Measurements from ENCODE around the gene PASK. TPM values are rescaled to one million over a fixed set of nuclear protein-coding genes. Genes with fewer than 3 reads are reported as not detected.
A peak's percentile ranks its signal among the peaks of the same experiment; 100 is the strongest.

The PASK gene
- total and polyA plus RNA-seq, 2 donors, result 26.9 to 42.2 TPM

DNA sequence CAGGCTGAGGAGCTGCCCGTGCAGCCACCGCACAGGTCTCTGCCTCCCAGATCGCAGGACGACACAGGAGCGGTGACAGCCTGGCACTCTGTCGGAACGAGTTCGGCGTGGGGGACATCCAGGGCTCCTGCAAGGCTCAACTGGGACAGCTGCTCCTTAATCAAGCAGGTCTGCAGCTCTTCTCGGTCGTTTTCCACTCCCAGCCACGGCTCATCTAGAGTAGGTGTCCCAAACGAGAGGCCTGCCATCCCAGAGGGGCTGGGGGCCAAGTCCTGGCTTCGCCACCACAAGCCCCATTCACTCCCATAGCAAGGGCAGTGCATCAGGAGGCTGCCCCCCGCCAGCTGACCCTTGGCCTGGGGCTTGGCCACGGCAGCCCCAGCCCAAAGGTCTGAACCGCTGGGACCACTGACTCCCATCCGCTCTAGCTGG, 22.5 kb downstream of the PASK start:
- peaks cover 30 to 37% of the 10 kb centered on the region in 2 donors for H3K36me3 ChIP-seq (ENCODE audit: control insufficient read depth in 2 of 2, insufficient read depth in 2 of 2, low read length in 1 of 2)
- peaks cover 0 to 17% of the 10 kb centered on the region in 2 donors for H3K4me1 ChIP-seq (ENCODE audit: control insufficient read depth in 2 of 2, insufficient read depth in 2 of 2, low read length in 2 of 2)
- H3K9me3 ChIP-seq (ENCODE audit: control insufficient read depth in 2 of 2, insufficient read depth in 1 of 2, low read length in 1 of 2), result no peaks in the 10 kb centered on the region
- no peaks in the 10 kb centered on the region for H3K27me3 ChIP-seq (ENCODE audit: control insufficient read depth in 2 of 2, insufficient read depth in 1 of 2, low read length in 1 of 2)
- WGBS, result 98% methylated on average over 18 of the region's 18 CpGs
- no peak for DNase-seq (ENCODE audit: low read depth in 6 of 9, low spot score in 9 of 9)
- H3K4me3 ChIP-seq (ENCODE audit: low read length in 2 of 2), result no peak overlapping the region
- peak overlapping the region in 1 of 2 donors; percentile 56 for H3K27ac ChIP-seq (ENCODE audit: low read depth in 1 of 2, low read length in 1 of 2)

DNA sequence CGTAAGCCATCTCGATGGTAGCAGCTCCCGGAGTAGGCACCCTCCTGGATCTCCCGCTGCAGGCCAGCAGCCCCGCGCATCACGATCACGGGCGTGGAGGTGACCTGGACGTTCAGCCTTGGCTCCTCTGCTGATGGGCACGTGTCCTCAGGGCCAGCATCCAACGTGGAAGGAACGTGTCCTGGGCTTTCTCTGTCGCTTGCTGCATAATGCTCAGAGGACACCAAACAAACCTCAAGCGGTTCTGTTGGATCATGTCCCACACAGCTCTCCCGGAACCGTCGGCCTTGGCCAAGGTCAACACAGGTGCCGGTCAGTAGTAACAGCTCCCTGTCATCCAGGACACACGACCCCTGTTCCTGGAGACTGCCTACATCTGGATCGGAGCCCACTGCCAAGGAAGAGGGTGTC, 23.1 kb downstream of the PASK start:
- Histone ChIP-seq H3K4me3 (ENCODE audit: low read length in 2 of 2) (no peak overlapping the region), H3K36me3 (ENCODE audit: control insufficient read depth in 2 of 2, insufficient read depth in 2 of 2, low read length in 1 of 2) (peaks cover 30 to 37% of the 10 kb centered on the region in 2 donors), H3K4me1 (ENCODE audit: control insufficient read depth in 2 of 2, insufficient read depth in 2 of 2, low read length in 2 of 2) (peaks cover 0 to 17% of the 10 kb centered on the region in 2 donors), H3K27me3 (ENCODE audit: control insufficient read depth in 2 of 2, insufficient read depth in 1 of 2, low read length in 1 of 2) (no peaks in the 10 kb centered on the region), H3K9me3 (ENCODE audit: control insufficient read depth in 2 of 2, insufficient read depth in 1 of 2, low read length in 1 of 2) (no peaks in the 10 kb centered on the region), H3K27ac (ENCODE audit: low read depth in 1 of 2, low read length in 1 of 2) (no peak overlapping the region)
- no peak for DNase-seq (ENCODE audit: low read depth in 6 of 9, low spot score in 9 of 9)
- WGBS, result 95% methylated on average over 21 of the region's 21 CpGs

DNA sequence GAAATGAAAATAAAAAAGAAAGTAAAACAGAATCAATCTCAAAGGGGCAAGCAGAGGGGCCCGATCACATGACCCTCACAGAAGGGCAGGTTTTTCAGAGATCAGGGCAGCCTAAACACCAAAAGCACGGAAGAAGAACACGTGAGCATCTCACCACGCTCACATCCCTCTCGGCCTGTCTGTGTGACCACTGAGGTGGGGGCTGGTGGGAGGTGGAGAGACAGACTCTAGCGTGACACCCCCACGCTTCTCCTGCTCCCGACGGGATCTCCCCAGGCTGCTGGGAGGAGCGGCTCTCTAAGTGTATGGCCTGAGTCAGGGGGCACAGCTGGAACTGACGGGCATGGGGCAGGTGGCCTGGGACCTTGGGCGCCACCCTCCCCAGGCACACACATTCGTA, 23.6 kb downstream of the PASK start:
- WGBS, result 94% methylated on average over 13 of the region's 13 CpGs

DNA sequence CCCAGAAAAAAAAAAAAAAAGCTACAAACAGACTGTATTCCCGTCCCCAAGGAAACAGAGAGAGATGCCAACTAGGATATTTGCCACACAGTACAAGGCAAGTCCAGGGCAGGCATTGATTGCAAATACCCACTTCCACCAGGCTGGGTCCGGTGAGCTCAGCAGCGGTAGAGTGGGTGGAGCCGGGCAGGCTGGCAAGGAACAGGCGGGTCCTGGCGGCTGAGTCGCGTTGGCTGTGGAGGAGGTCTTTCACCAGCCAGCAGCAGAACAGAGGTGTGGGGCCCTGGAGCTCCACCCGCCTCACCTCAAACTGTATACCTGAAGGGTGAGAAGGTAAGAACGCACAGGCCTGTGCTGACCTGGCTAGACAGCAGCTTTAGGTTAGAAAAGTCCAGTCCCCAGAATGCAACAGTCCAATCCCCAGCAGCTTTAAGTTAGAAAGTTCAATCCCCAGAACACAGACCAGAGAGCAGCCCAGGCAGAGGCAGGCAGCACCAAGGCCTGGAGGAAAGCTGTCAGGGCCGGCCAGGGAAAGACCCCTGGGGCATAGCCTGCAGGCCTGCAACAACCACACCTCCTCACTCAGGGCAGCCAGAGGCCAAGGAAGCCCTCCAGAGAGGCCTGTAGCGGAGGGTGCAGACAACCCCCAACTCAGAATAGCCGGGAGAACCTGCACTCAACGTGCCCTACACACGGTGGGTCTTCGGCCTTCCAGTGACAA, 25.3 kb downstream of the PASK start:
- H3K27ac ChIP-seq (ENCODE audit: low read depth in 1 of 2, low read length in 1 of 2), result no peak overlapping the region
- DNase-seq (ENCODE audit: low read depth in 6 of 9, low spot score in 9 of 9), result no peak

More for the DNA sequence above, 23.6 kb downstream of the PASK start:
- Histone ChIP-seq H3K9me3 (ENCODE audit: control insufficient read depth in 2 of 2, insufficient read depth in 1 of 2, low read length in 1 of 2) (no peaks in the 10 kb centered on the region), H3K36me3 (ENCODE audit: control insufficient read depth in 2 of 2, insufficient read depth in 2 of 2, low read length in 1 of 2) (peaks cover 35 to 36% of the 10 kb centered on the region in 2 donors), H3K27ac (ENCODE audit: low read depth in 1 of 2, low read length in 1 of 2) (no peak overlapping the region), H3K4me3 (ENCODE audit: low read length in 2 of 2) (no peak overlapping the region), H3K4me1 (ENCODE audit: control insufficient read depth in 2 of 2, insufficient read depth in 2 of 2, low read length in 2 of 2) (peaks cover 0 to 17% of the 10 kb centered on the region in 2 donors), H3K27me3 (ENCODE audit: control insufficient read depth in 2 of 2, insufficient read depth in 1 of 2, low read length in 1 of 2) (no peaks in the 10 kb centered on the region)
- DNase-seq (ENCODE audit: low read depth in 6 of 9, low spot score in 9 of 9), result no peak

DNA sequence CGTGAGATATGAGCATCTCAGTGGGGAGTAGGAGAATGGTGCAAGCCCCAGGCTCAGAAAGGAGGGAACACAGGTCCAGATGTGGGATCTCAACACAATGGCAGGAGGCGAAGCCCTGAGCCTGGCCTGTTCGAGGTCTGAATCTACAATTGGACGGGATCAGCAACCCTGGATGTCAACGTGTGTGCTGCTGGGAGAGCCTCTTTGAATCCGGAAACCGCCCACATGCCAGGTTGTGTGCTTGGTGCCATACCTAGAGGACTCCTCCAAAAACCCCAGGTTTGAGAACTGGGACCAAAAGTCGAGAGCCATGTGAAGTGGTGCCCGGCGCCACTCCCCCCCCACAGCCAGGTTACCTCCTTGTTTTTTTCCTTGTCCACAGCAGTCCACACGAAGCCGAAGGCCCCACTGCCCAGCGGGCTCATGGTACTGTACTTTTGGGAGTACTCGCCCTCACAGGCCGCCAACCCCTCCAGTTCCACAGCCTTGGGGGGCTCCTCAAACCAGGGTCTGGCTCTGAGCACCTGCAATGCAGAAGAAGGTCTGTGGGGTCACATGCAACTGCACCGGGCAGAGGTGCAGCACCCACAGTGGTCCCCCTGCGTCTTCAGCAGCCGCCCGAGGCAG, 26.8 kb downstream of the PASK start:
- DNase-seq (ENCODE audit: low read depth in 6 of 9, low spot score in 9 of 9), result no peak
- Histone ChIP-seq H3K27me3 (ENCODE audit: control insufficient read depth in 2 of 2, insufficient read depth in 1 of 2, low read length in 1 of 2) (no peaks in the 10 kb centered on the region), H3K36me3 (ENCODE audit: control insufficient read depth in 2 of 2, insufficient read depth in 2 of 2, low read length in 1 of 2) (peaks cover 26 to 31% of the 10 kb centered on the region in 2 donors), H3K4me1 (ENCODE audit: control insufficient read depth in 2 of 2, insufficient read depth in 2 of 2, low read length in 2 of 2) (peaks cover 0 to 5% of the 10 kb centered on the region in 2 donors), H3K4me3 (ENCODE audit: low read length in 2 of 2) (no peak overlapping the region), H3K27ac (ENCODE audit: low read depth in 1 of 2, low read length in 1 of 2) (no peak overlapping the region), H3K9me3 (ENCODE audit: control insufficient read depth in 2 of 2, insufficient read depth in 1 of 2, low read length in 1 of 2) (no peaks in the 10 kb centered on the region)
- WGBS, result 90% methylated on average over 19 of the region's 19 CpGs

More for the DNA sequence above, 25.3 kb downstream of the PASK start:
- Histone ChIP-seq H3K36me3 (ENCODE audit: control insufficient read depth in 2 of 2, insufficient read depth in 2 of 2, low read length in 1 of 2) (peaks cover 26 to 34% of the 10 kb centered on the region in 2 donors), H3K4me3 (ENCODE audit: low read length in 2 of 2) (no peak overlapping the region), H3K4me1 (ENCODE audit: control insufficient read depth in 2 of 2, insufficient read depth in 2 of 2, low read length in 2 of 2) (peaks cover 0 to 13% of the 10 kb centered on the region in 2 donors), H3K9me3 (ENCODE audit: control insufficient read depth in 2 of 2, insufficient read depth in 1 of 2, low read length in 1 of 2) (no peaks in the 10 kb centered on the region), H3K27me3 (ENCODE audit: control insufficient read depth in 2 of 2, insufficient read depth in 1 of 2, low read length in 1 of 2) (no peaks in the 10 kb centered on the region)
- WGBS, result 93% methylated on average over 16 of the region's 16 CpGs

DNA sequence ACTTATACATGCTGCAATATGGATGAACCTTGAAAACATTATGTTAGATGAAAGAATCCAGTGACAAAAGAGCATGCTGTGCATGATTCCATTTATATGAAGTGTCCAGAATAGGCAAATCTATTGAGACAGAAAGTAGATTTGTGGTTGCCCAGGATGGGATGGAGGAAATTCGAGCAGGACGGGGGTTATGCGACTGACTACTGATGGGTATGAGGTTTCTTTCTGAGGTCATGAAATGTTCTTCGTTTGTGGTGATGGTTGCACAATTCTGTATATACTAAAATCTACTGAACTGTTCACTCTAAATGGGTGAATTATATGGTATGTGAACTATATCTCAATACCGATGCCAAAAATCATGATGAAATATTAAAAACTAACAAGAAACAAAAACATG, 28.3 kb downstream of the PASK start:
- H3K27ac ChIP-seq (ENCODE audit: low read depth in 1 of 2, low read length in 1 of 2), result no peak overlapping the region
- DNase-seq (ENCODE audit: low read depth in 6 of 9, low spot score in 9 of 9), result no peak
- H3K36me3 ChIP-seq (ENCODE audit: control insufficient read depth in 2 of 2, insufficient read depth in 2 of 2, low read length in 1 of 2), result peaks cover 26 to 31% of the 10 kb centered on the region in 2 donors
- no peak overlapping the region for H3K4me3 ChIP-seq (ENCODE audit: low read length in 2 of 2)
- H3K4me1 ChIP-seq (ENCODE audit: control insufficient read depth in 2 of 2, insufficient read depth in 2 of 2, low read length in 2 of 2), result no peaks in the 10 kb centered on the region
- H3K27me3 ChIP-seq (ENCODE audit: control insufficient read depth in 2 of 2, insufficient read depth in 1 of 2, low read length in 1 of 2), result no peaks in the 10 kb centered on the region
- WGBS, result 97% methylated on average over 5 of the region's 5 CpGs
- no peaks in the 10 kb centered on the region for H3K9me3 ChIP-seq (ENCODE audit: control insufficient read depth in 2 of 2, insufficient read depth in 1 of 2, low read length in 1 of 2)

DNA sequence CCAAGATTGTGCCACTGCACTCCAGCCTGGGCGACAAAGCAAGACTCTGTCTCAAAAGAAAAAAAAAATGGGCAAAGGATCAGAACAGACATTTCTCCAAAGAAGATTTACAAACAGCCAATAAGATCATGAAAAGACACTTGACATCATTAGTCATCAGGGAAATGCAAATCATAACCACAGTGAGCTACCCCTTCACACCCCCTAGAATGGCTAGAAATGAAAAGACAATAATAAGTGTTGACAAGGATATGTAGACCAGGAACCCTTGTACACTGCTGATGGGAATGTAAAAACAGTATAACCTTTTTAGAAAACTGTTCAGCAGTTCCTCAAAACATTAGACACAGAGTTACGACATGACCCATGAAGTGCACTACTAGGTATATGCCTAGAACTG, 28.8 kb downstream of the PASK start:
- Histone ChIP-seq H3K9me3 (ENCODE audit: control insufficient read depth in 2 of 2, insufficient read depth in 1 of 2, low read length in 1 of 2) (no peaks in the 10 kb centered on the region), H3K27me3 (ENCODE audit: control insufficient read depth in 2 of 2, insufficient read depth in 1 of 2, low read length in 1 of 2) (no peaks in the 10 kb centered on the region), H3K4me1 (ENCODE audit: control insufficient read depth in 2 of 2, insufficient read depth in 2 of 2, low read length in 2 of 2) (no peaks in the 10 kb centered on the region), H3K36me3 (ENCODE audit: control insufficient read depth in 2 of 2, insufficient read depth in 2 of 2, low read length in 1 of 2) (peaks cover 27 to 29% of the 10 kb centered on the region in 2 donors), H3K4me3 (ENCODE audit: low read length in 2 of 2) (no peak overlapping the region), H3K27ac (ENCODE audit: low read depth in 1 of 2, low read length in 1 of 2) (no peak overlapping the region)
- 96% methylated on average over 2 of the region's 2 CpGs for WGBS
- no peak for DNase-seq (ENCODE audit: low read depth in 6 of 9, low spot score in 9 of 9)

DNA sequence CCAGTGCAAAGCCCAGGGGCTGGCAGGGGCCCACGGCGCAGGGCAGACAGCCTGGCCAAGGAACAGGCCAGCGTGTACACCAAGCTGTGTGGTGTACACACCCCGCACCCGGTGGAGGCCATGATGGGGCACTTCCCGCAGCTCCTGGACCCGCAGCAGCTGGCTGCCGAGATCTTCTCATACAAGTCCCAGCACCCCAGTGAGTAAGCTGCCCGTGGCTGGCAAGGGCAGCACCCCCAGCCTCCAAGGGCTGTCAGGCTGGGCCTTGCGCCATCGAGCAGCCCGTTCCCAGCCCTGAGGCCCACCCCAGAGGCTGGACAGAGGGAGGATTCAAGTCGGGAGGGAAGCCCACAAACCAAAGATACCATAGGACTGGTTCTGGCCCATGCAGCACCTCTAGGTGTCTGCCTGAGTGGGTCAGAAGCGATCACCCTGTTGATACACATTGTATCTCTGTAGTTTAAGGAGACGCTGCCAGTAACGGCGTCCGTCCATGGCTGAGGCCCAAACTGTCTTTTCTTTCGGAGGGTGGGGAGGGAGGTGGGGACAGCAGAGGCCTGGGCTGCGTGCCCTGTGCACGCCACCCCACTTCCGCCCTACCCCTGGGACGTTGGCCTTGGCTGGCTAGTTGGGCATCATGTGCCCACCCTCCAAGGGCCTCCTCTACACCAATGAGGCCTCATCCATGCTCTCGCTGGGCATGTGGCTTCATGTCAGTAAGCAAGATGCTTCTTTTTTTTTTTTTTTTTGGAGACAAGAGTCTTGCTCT, 30.4 kb downstream of the PASK start:
- no peaks in the 10 kb centered on the region for H3K4me1 ChIP-seq (ENCODE audit: control insufficient read depth in 2 of 2, insufficient read depth in 2 of 2, low read length in 2 of 2)
- no peak for DNase-seq (ENCODE audit: low read depth in 6 of 9, low spot score in 9 of 9)
- peaks cover 39 to 41% of the 10 kb centered on the region in 2 donors for H3K36me3 ChIP-seq (ENCODE audit: control insufficient read depth in 2 of 2, insufficient read depth in 2 of 2, low read length in 1 of 2)
- WGBS, result 92% methylated on average over 24 of the region's 24 CpGs
- H3K27me3 ChIP-seq (ENCODE audit: control insufficient read depth in 2 of 2, insufficient read depth in 1 of 2, low read length in 1 of 2), result no peaks in the 10 kb centered on the region
- H3K4me3 ChIP-seq (ENCODE audit: low read length in 2 of 2), result no peak overlapping the region
- H3K9me3 ChIP-seq (ENCODE audit: control insufficient read depth in 2 of 2, insufficient read depth in 1 of 2, low read length in 1 of 2), result no peaks in the 10 kb centered on the region
- no peak overlapping the region for H3K27ac ChIP-seq (ENCODE audit: low read depth in 1 of 2, low read length in 1 of 2)
